ENCODE measurements around the gene USP12. TPM values are rescaled to one million over a fixed set of nuclear protein-coding genes. Genes with fewer than 3 reads are reported as not detected.

Gene USP12
- total RNA-seq, 4 donors from 2014 or later = 19.2 to 33.7 (median 25.9) TPM

DNA sequence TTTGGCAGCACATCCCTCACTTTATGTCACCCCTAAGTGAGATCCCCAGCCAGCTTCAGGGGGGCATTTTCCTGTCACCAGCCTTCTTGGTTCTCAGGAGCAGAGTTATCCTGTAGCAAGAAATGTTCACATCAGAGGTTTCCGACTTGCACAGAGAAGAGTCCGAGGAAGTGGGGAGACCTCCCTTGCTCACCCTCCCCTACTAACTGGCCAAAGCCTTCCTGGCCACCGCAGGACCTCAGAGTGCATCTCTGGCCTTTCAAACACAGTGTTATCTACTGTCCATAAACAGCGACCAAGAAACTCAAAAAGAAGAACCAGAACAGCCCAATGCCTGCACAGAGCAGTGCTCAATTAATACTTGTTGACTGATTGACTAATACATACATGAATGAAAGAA is 134.4 kb downstream of the USP12 start:
- H3K27ac ChIP-seq = no peak overlapping the region

DNA sequence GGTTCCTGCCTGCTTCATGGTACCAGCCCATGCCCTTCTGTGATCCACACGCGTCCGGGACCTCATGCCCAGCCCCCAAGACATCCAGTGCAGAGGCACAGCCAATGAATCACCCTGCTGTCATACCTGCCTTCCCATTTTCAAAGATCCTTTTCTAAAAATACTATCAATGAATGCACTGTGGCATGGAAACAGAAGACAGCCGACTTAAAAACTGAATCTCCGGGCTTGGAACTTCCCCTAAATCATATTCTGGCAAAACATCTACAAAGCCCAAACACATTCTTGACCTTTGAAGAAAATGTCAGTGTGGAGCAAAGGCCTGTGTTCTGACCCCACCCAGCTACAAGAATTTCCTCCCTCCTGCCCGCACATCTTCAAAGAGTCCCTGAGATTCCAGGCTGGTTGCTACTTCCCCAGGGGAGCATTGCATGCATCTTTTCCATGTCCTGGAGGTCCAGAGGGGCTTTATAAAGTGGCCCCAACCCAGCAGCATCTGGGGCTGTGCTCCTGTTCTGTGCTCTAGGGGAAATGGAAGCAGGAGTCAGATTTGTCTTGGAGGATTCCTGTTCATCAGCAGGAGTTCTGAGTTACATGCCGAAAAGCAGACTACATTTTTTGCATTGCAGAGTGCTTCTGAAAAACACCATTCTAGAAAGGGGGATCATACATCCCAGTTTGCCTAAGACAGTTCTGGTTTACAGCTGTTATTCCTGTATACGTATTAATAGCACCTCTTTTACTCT is 135.2 kb downstream of the USP12 start:
- no peaks in the 10 kb centered on the region for H3K36me3 ChIP-seq
- H3K4me1 ChIP-seq = no peaks in the 10 kb centered on the region
- no peak for TF ChIP-seq POLR2A (IDR thresholded peaks at IDR 0.05)
- TF ChIP-seq, protein P1, sequence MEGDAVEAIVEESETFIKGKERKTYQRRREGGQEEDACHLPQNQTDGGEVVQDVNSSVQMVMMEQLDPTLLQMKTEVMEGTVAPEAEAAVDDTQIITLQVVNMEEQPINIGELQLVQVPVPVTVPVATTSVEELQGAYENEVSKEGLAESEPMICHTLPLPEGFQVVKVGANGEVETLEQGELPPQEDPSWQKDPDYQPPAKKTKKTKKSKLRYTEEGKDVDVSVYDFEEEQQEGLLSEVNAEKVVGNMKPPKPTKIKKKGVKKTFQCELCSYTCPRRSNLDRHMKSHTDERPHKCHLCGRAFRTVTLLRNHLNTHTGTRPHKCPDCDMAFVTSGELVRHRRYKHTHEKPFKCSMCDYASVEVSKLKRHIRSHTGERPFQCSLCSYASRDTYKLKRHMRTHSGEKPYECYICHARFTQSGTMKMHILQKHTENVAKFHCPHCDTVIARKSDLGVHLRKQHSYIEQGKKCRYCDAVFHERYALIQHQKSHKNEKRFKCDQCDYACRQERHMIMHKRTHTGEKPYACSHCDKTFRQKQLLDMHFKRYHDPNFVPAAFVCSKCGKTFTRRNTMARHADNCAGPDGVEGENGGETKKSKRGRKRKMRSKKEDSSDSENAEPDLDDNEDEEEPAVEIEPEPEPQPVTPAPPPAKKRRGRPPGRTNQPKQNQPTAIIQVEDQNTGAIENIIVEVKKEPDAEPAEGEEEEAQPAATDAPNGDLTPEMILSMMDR (IDR thresholded peaks at IDR 0.05) = no peak
- H3K27ac ChIP-seq = no peak overlapping the region
- WGBS, 2 donors = 74 to 76% methylated on average over 8 of the region's 8 CpGs
- no peak overlapping the region for H3K4me3 ChIP-seq (replicated peaks in 1 of 3)
- intact Hi-C loops (cut with DNase I) = no loop called here
- DNase-seq = no peak
- H3K9me3 ChIP-seq = no peaks in the 10 kb centered on the region
- H3K27me3 ChIP-seq = no peaks in the 10 kb centered on the region

More for the DNA sequence above, 134.4 kb downstream of the USP12 start:
- H3K4me1 ChIP-seq = no peaks in the 10 kb centered on the region
- H3K9me3 ChIP-seq = no peaks in the 10 kb centered on the region
- 84 to 89% methylated on average over 4 of the region's 4 CpGs for WGBS, 2 donors
- intact Hi-C loops (cut with DNase I) = no loop called here
- no peak for TF ChIP-seq POLR2A (IDR thresholded peaks at IDR 0.05)
- TF ChIP-seq, protein P1 (IDR thresholded peaks at IDR 0.05) = no peak
- H3K4me3 ChIP-seq (replicated peaks in 1 of 3) = no peak overlapping the region
- DNase-seq = no peak
- H3K36me3 ChIP-seq = no peaks in the 10 kb centered on the region
- no peaks in the 10 kb centered on the region for H3K27me3 ChIP-seq

DNA sequence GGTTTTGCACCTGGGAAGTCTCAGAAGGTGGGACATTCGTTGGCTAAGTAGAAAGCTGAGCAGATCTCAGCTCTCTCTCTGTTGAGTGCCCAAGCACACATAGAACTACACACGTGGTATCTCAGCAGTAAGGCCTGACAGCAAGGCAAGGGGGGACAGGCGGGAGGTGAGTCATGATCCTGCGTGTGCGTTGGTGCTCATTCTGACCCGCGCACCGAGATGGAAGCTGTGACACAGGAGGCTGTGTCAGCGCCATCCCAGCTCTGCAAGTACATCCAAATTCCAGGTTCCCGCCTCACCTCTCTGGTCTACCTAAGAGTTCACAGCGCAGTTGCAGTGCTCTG is 135.7 kb downstream of the USP12 start:
- no peak overlapping the region for H3K4me3 ChIP-seq (replicated peaks in 1 of 3)
- TF ChIP-seq POLR2A (IDR thresholded peaks at IDR 0.05) = no peak
- TF ChIP-seq, protein P1 (IDR thresholded peaks at IDR 0.05) = no peak
- DNase-seq = no peak
- H3K27ac ChIP-seq = no peak overlapping the region
- H3K9me3 ChIP-seq = no peaks in the 10 kb centered on the region
- H3K27me3 ChIP-seq = no peaks in the 10 kb centered on the region
- WGBS, 2 donors = 80 to 93% methylated on average over 10 to 11 of the region's 11 CpGs
- H3K36me3 ChIP-seq = no peaks in the 10 kb centered on the region
- H3K4me1 ChIP-seq = no peaks in the 10 kb centered on the region
- intact Hi-C loops (cut with DNase I) = no loop called here

DNA sequence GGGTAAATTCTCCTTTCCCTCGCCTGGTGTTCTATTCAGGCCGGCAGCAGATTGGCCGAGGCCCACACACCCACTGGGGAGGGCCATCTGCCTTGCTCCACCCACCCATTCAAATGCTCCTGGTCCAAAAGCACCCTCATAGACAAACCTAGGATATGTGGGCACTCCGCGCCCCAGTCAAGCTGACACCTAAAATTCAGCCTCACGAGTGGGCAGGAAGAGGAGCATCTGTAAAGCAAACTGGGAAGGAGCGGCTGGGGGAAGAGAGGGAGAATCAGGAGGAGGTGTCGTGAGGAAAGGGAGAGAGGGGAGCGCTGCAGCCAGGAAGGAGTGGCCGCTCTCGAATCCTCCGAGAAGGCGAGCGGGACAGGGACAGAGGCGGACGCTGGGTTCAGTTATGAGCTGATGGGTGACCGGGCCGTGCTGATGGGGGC is 136.9 kb downstream of the USP12 start:
- H3K4me3 ChIP-seq (replicated peaks in 1 of 3) = no peak overlapping the region
- WGBS, 2 donors = 28 to 33% methylated on average over 18 of the region's 18 CpGs
- no peaks in the 10 kb centered on the region for H3K4me1 ChIP-seq
- no peak for DNase-seq
- H3K36me3 ChIP-seq = no peaks in the 10 kb centered on the region
- TF ChIP-seq, protein P1 (IDR thresholded peaks at IDR 0.05) = no peak
- TF ChIP-seq POLR2A (IDR thresholded peaks at IDR 0.05) = no peak
- no peaks in the 10 kb centered on the region for H3K27me3 ChIP-seq
- H3K27ac ChIP-seq = no peak overlapping the region
- H3K9me3 ChIP-seq = no peaks in the 10 kb centered on the region
- intact Hi-C loops (cut with DNase I) = no loop called here

DNA sequence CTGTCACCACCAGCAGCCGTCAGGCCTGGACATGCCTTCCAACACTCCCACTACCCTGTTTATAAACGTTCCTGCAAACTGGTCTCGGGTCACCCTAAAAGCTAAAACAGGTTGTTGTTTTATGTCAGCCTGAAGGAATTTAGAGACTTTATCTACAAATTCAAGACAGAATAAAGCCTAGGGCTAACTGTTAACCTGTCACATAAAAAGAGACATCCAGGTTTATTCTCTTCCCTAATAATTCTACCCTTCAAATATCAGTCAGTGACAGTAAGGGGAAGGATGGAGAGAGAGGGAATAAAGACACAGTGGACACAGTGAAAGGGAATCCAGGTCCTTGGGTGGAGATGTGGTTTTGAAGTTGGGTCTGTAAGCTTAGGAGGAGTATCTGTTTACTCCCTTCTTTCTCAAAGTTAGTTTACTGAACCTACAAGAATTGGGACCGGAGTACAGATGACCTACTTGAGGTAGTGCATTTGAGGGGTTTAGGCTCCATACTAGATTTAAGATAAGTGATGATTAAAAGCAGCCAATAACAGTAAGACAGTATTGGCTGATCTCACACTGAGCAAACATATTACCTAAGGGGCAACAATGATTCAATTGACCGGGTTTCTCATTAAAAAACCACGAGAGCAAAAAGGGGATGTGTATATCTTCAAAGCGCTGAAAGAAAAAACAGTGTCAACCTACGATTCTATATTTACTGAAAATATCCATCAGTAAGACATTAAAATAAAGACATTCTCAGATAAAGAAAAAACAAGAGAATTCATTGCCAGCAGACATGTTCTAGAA is 142.7 kb downstream of the USP12 start:
- Histone ChIP-seq H3K9me3 (no peaks in the 10 kb centered on the region), H3K27ac (no peak overlapping the region), H3K4me1 (no peaks in the 10 kb centered on the region), H3K4me3 (replicated peaks in 1 of 3) (no peak overlapping the region), H3K27me3 (no peaks in the 10 kb centered on the region), H3K36me3 (no peaks in the 10 kb centered on the region)
- TF ChIP-seq, protein P1 (IDR thresholded peaks at IDR 0.05) = no peak
- TF ChIP-seq POLR2A (IDR thresholded peaks at IDR 0.05) = no peak
- no peak for DNase-seq
- intact Hi-C loops (cut with DNase I) = no loop called here
- 64 to 71% methylated on average over 8 of the region's 8 CpGs for WGBS, 2 donors

Measured in thyroid gland (tissue), 4 donors.